MCF 10A (cell line): ENCODE data around the gene SOX5. TPM values are rescaled to one million over a fixed set of nuclear protein-coding genes. Genes with fewer than 3 reads are reported as not detected.

Experiments used
- BruUV-seq: library from RNA; stranded (reverse); fragments of 400-500 nt; replicated peaks from 2 replicates; lab custom pipeline; 2021; lab: Mats Ljungman, UMichigan
- CTCF ChIA-PET: fragments of 300-600 bp; sonication (Branson Sonifier 250); formaldehyde crosslinking; extraction: SDS; loops from one replicate; lab custom pipeline; 2021; ENCODE audit warnings: antibody characterized with exemption, inconsistent platforms; lab: Yijun Ruan, JAX
- POLR2A ChIA-PET: fragments of 300-600, 350-650 bp; sonication (Branson Sonifier 250); formaldehyde crosslinking; extraction: SDS; loops from one replicate; lab custom pipeline; 2020; ENCODE audit warnings: antibody characterized with exemption, inconsistent platforms; lab: Yijun Ruan, JAX
- DNase-seq: peaks from one replicate; pipeline ENCODE4 v3.0.0-alpha.2; 2018; ENCODE audit not compliant: unreplicated experiment
- H3K27ac Mint-ChIP-seq: one replicate; pipeline ENCODE4 v1.8.0; 2022; ENCODE audit warnings: mild to moderate bottlenecking, low read depth, mixed read lengths; ENCODE audit not compliant: unreplicated experiment
- H3K27me3 Mint-ChIP-seq: one replicate; pipeline ENCODE4 v1.8.0; 2022; ENCODE audit warnings: mixed read lengths; ENCODE audit not compliant: insufficient read depth, unreplicated experiment
- H3K36me3 Mint-ChIP-seq: one replicate; pipeline ENCODE4 v1.8.0; 2022; ENCODE audit warnings: mild to moderate bottlenecking, moderate library complexity, mixed read lengths; ENCODE audit not compliant: insufficient read depth, unreplicated experiment
- H3K4me1 Mint-ChIP-seq: one replicate; pipeline ENCODE4 v1.8.0; 2022; ENCODE audit warnings: mixed read lengths; ENCODE audit not compliant: insufficient read depth, unreplicated experiment
- H3K4me3 Mint-ChIP-seq: one replicate; pipeline ENCODE4 v1.8.0; 2022; ENCODE audit warnings: mild to moderate bottlenecking, moderate library complexity, mixed read lengths; ENCODE audit not compliant: unreplicated experiment
- H3K9me3 Mint-ChIP-seq: one replicate; pipeline ENCODE4 v1.8.0; 2022; ENCODE audit warnings: mixed read lengths; ENCODE audit not compliant: unreplicated experiment
- intact Hi-C: fragments of 100-400 bp; cut with micrococcal nuclease; formaldehyde crosslinking; loops from 2 replicates; pipeline ENCODE4 v1.14.1; 2022
- total RNA-seq: library from RNA; stranded (reverse); gene quantifications from 2 replicates; pipeline ENCODE4 v1.2.3, GENCODE V29; 2022
- TF ChIP-seq, protein P1 (sequence below): fragments of 200-600 bp; IDR thresholded peaks from one replicate; pipeline ENCODE4 v1.8.0; 2022; ENCODE audit warnings: antibody characterized with exemption, mild to moderate bottlenecking; ENCODE audit not compliant: unreplicated experiment

The SOX5 gene
- total RNA-seq, 1 experiment from 2014 or later, result 0.91 TPM

GRCh38 chr12:23771240-23771949 lies 178.1 kb downstream of the SOX5 start:
- POLR2A ChIA-PET, result no interaction called here
- Mint-ChIP-seq H3K27me3 (peaks cover 38% of the 10 kb centered on the region), H3K4me1 (no peaks in the 10 kb centered on the region), H3K27ac (no peak overlapping the region), H3K36me3 (no peaks in the 10 kb centered on the region), H3K9me3 (no peaks in the 10 kb centered on the region), H3K4me3 (no peak overlapping the region)
- TF ChIP-seq, protein P1, sequence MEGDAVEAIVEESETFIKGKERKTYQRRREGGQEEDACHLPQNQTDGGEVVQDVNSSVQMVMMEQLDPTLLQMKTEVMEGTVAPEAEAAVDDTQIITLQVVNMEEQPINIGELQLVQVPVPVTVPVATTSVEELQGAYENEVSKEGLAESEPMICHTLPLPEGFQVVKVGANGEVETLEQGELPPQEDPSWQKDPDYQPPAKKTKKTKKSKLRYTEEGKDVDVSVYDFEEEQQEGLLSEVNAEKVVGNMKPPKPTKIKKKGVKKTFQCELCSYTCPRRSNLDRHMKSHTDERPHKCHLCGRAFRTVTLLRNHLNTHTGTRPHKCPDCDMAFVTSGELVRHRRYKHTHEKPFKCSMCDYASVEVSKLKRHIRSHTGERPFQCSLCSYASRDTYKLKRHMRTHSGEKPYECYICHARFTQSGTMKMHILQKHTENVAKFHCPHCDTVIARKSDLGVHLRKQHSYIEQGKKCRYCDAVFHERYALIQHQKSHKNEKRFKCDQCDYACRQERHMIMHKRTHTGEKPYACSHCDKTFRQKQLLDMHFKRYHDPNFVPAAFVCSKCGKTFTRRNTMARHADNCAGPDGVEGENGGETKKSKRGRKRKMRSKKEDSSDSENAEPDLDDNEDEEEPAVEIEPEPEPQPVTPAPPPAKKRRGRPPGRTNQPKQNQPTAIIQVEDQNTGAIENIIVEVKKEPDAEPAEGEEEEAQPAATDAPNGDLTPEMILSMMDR, result no peak
- intact Hi-C loops, result no loop called here
- BruUV-seq, result no TSS peak
- CTCF ChIA-PET, result no interaction called here
- DNase-seq, result no peak

DNA sequence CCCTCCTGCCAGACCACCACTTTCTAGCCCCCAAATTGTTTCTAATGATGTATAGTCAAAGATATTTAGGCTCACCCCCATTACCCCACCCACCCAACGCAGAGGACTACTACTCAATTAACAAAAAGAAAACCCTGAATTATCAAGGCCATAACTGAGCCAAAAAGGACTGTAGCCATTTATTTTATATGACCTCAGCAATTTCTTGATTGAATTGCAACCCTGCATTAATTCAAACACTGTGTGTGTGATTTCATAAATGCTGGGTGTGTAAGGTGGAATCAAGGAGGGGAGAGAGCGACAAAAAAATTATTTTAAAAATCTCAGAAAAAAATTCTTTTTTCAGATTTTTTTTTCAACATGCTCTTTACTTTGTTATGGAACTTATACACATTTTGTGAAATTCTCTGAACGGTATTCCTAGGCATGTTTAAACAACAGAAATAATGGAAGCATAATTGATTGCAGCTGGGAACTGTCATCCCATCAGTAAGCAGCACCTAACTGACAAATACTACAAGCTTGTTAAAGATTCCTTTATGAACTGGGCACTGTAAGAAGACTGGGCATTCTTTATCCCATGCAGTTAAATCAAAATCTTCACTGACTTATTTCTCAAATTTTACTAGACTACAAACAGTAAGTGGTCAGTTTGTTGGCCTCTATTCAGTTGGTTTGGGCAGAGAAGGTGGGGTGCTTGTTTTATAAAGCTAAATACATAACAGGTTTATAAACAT lies 179.1 kb downstream of the SOX5 start:
- Mint-ChIP-seq H3K9me3 (no peaks in the 10 kb centered on the region), H3K27ac (no peak overlapping the region), H3K4me3 (no peak overlapping the region), H3K4me1 (no peaks in the 10 kb centered on the region), H3K27me3 (peaks cover 29% of the 10 kb centered on the region), H3K36me3 (no peaks in the 10 kb centered on the region)
- intact Hi-C loops, result no loop called here
- DNase-seq, result no peak
- TF ChIP-seq, protein P1, result no peak
- CTCF ChIA-PET, result no interaction called here
- POLR2A ChIA-PET, result no interaction called here
- no TSS peak for BruUV-seq

- Mint-ChIP-seq H3K27ac (no peak overlapping the region), H3K36me3 (no peaks in the 10 kb centered on the region), H3K4me3 (no peak overlapping the region), H3K27me3 (peaks cover 45% of the 10 kb centered on the region), H3K9me3 (no peaks in the 10 kb centered on the region), H3K4me1 (no peaks in the 10 kb centered on the region)
- TF ChIP-seq, protein P1, result no peak
- ChIA-PET POLR2A (no interaction called here), CTCF (no interaction called here)
- no peak for DNase-seq
- no TSS peak for BruUV-seq
- intact Hi-C loops, result no loop called here
Observed at GRCh38 chr12:23767834-23768233, 181.6 kb downstream of the SOX5 start.

DNA sequence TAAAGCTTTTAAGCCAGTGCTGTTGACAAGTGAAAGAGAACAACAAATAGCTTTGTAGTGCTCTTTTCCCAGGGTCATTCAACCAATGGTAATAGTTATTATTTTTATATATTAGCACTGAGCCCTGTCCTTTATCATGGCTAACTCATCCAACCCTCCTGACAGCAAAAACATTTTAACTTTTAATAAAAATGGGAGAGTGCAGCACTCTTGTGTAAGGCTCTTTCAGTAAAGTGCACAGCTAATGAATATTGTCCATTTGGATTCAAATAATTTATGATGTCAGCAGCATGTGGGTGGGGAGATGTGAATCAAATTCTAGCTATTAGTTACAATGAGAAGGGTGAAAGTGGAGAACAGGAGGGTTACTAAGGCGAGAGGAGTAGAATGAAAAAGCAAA lies 185.7 kb downstream of the SOX5 start:
- ChIA-PET POLR2A (no interaction called here), CTCF (interaction anchor here (0.6 to 0.7 kb wide), 2 partner anchors 89 to 1262 kb away, joined by 3 to 4 read pairs; no protein-coding TSS in a partner anchor)
- no peak overlapping the region for H3K4me3 Mint-ChIP-seq

More for the DNA sequence above, 185.7 kb downstream of the SOX5 start:
- BruUV-seq, result no TSS peak
- intact Hi-C loops, result no loop called here
- Mint-ChIP-seq H3K4me1 (no peaks in the 10 kb centered on the region), H3K9me3 (no peaks in the 10 kb centered on the region), H3K27me3 (peaks cover 57% of the 10 kb centered on the region), H3K27ac (no peak overlapping the region), H3K36me3 (no peaks in the 10 kb centered on the region)
- TF ChIP-seq, protein P1, result no peak
- DNase-seq, result no peak
